Heart left ventricle (tissue), 16 donors: ENCODE measurements around the gene NDUFA8. TPM values are rescaled to one million over a fixed set of nuclear protein-coding genes. Genes with fewer than 3 reads are reported as not detected.

Experiments used
- ATAC-seq, 4 donors: fragments of 200-7000 bp; cut with Tn5 transposase; one replicate each; pipeline ENCODE4 v1.9.1; 2020 to 2022; ENCODE audit warnings: moderate library complexity in 4 of 4, mild to moderate bottlenecking in 3 of 4, moderate number of reproducible peaks in 1 of 4
- DNase-seq, 5 donors: peaks; one replicate each; pipeline ENCODE4 v3.0.0-alpha.2; 2020
- H3K27ac ChIP-seq, 12 donors: fragments of 200-600 bp; sonication (generic) in 4 of 12; one replicate each; pipeline versions ENCODE4 v1.5.0 to v1.8.0; 2016 to 2022; ENCODE audit warnings: mild to moderate bottlenecking in 2 of 12
- H3K27me3 ChIP-seq, 9 donors: fragments of 200-600 bp; sonication (generic) in 2 of 9; one replicate each; pipeline versions ENCODE4 v1.5.1 to v1.8.0; 2016 to 2022; ENCODE audit warnings: mild to moderate bottlenecking in 3 of 9
- H3K36me3 ChIP-seq, 9 donors: fragments of 200-600 bp; sonication (generic) in 2 of 9; one replicate each; pipeline versions ENCODE4 v1.5.0 to v1.8.0; 2018 to 2022; ENCODE audit warnings: mild to moderate bottlenecking in 2 of 9
- H3K4me1 ChIP-seq, 12 donors: fragments of 200-600 bp; sonication (generic) in 4 of 12; one replicate each; pipeline versions ENCODE4 v1.5.0 to v1.8.0; 2016 to 2022; ENCODE audit warnings: mild to moderate bottlenecking in 3 of 12
- H3K4me3 ChIP-seq, 12 donors: fragments of 200-600 bp; sonication (generic) in 4 of 12; one replicate each; pipeline versions ENCODE4 v1.5.0 to v1.8.0; 2017 to 2022; ENCODE audit warnings: mild to moderate bottlenecking in 9 of 12, moderate library complexity in 4 of 12
- H3K9me3 ChIP-seq, 12 donors: fragments of 200-600 bp; sonication (generic) in 4 of 12; one replicate each; pipeline versions ENCODE4 v1.5.0 to v1.8.0; 2016 to 2022; ENCODE audit warnings: mild to moderate bottlenecking in 1 of 12
- CTCF ChIP-seq, 12 donors: fragments of 200-600 bp; sonication (generic) in 4 of 12; IDR thresholded peaks; one replicate each; pipeline versions ENCODE4 v1.5.0 to v1.8.0; 2018 to 2022; ENCODE audit warnings: antibody characterized with exemption in 12 of 12, mild to moderate bottlenecking in 5 of 12
- POLR2A ChIP-seq, 2 donors: fragments of 450-650 bp; IDR thresholded peaks; one replicate each; pipeline ENCODE4 v1.6.1; 2017; ENCODE audit warnings: antibody characterized with exemption in 2 of 2, mild to moderate bottlenecking in 2 of 2, moderate library complexity in 2 of 2
- WGBS, 4 donors: extraction: QIAGEN DNeasy Blood & Tissue Kit in 2 of 4; methylation state at CpG; one replicate each; pipeline versions ENCODE4 v1.1.5 to v1.1.7; 2013 to 2018; 5-methylcytosine and 5-hydroxymethylcytosine counted together
- intact Hi-C, 10 donors: fragments of 100-400 bp; cut with DNase I; formaldehyde crosslinking; loops; one replicate each; pipeline versions ENCODE4 v1.11.1 to v1.14.2; 2022
- polyA plus RNA-seq, 2 donors: library from polyadenylated mRNA; stranded (reverse); fragments of 200-250 nt; gene quantifications; one replicate each; pipeline ENCODE4 v1.2.3, GENCODE V29; 2013
- total RNA-seq, 9 donors: library from RNA; depleted of rRNA in 2 of 9; stranded (reverse); fragments of >200 nt in 2 of 9; fragmentation: NEBNext Ultra II Directional in 3 of 9; extraction: Animal tissue kit (Norgen Biotek cat#: 25700) in 3 of 9; gene quantifications; one replicate each; pipeline versions ENCODE4 v1.1.0 to v1.2.4, GENCODE V29; 2016 to 2023
- donor health status: ischemic (EF 13 %, LVEDD 7.1; RV severe dilation, severe dysfunction).
- donor health status: healthy with polysubstance abuse.
- donor health status: DM: no; HTN: yes; CAD: no.
- donor health status: DM: no; HTN: no; CAD: no.
- donor health status: ischemic (EF 25% LVEDD 6.9; RV normal size, moderate dysfunction).
- donor health status: ischemic (EF 25% LVEDD 5.7; RV mildly dilated, moderate dysfunction).
- donor health status: healthy.
- donor health status: DM: yes; HTN: yes; CAD: no.
- donor health status: ischemic (EF 35%, LVEDD 5.7; RV mildly dilated, moderate dysfunction).
- donor health status: nonischemic (EF 11% LVEDD 7.7; RV severe dilation, severe dysfunction).
- donor health status: DM: yes; HTN: yes; CAD: no.
- donor health status: PGD.
- donor health status: ischemic (EF 29% LVEDD 5.4; RV normal size, mild dysfunction).
- donor health status: nonischemic (EF 23%, LVEDD 6.1; RV moderate dilation, normal function).

The NDUFA8 gene
- total and polyA plus RNA-seq, 11 donors, result 183 to 919 (median 261) TPM

DNA sequence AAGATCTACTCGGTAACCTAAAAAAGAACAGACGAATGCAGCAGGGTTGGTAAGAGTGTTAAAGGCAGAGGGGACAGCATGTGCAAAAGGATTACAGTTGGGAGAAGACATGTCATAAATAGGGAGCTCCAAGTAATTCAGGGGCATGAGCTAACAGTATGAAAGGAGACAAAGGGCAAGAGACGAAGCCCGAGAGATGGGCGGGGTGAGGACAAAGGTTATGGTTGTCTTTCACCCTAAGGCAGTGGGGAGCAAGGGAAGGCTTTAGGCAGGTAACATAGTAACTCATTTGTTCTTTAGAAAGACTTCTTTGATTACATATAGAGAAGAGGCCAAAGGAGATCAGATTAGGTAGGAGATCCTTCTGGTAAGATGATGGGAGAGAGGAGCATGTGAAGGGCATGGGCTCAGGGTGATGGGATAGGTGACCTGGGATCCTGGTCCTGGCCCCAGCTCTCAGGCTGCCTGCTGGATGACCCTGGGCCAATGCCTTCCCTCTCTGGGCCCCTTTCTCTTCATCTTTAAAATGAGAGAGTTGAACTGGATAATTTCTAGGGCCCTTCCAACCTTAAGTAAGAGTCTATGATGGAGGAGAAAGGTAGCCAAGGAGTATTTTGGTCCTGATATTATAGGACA, 19.6 kb upstream of the NDUFA8 start:
- ATAC-seq, result no peak

GRCh38 chr9:122176916-122177315, 17.3 kb upstream of the NDUFA8 start:
- TF ChIP-seq POLR2A (IDR thresholded peaks at IDR 0.05), result no peak
- TF ChIP-seq CTCF (IDR thresholded peaks at IDR 0.05), result no peak
- H3K36me3 ChIP-seq, result no peaks in the 10 kb centered on the region
- H3K9me3 ChIP-seq, result no peaks in the 10 kb centered on the region
- H3K27me3 ChIP-seq, result peaks cover 0 to 15% (median 0%) of the 10 kb centered on the region in 9 donors
- H3K4me3 ChIP-seq, result no peak overlapping the region
- no peaks in the 10 kb centered on the region for H3K4me1 ChIP-seq
- intact Hi-C loops, result no loop called here
- no peak overlapping the region for H3K27ac ChIP-seq
- ATAC-seq, result no peak
- 81 to 87% (median 85%) methylated on average over 2 of the region's 2 CpGs for WGBS, 4 donors
- DNase-seq, result no peak

More for the DNA sequence above, 19.6 kb upstream of the NDUFA8 start:
- Histone ChIP-seq H3K27me3 (peaks cover 0 to 17% (median 0%) of the 10 kb centered on the region in 9 donors), H3K4me1 (no peaks in the 10 kb centered on the region), H3K36me3 (no peaks in the 10 kb centered on the region), H3K27ac (no peak overlapping the region), H3K9me3 (no peaks in the 10 kb centered on the region), H3K4me3 (no peak overlapping the region)
- DNase-seq, result no peak
- intact Hi-C loops, result no loop called here
- TF ChIP-seq POLR2A (IDR thresholded peaks at IDR 0.05) (no peak), CTCF (IDR thresholded peaks at IDR 0.05) (no peak)
- WGBS, 4 donors, result 82 to 88% (median 85%) methylated on average over 5 of the region's 5 CpGs

DNA sequence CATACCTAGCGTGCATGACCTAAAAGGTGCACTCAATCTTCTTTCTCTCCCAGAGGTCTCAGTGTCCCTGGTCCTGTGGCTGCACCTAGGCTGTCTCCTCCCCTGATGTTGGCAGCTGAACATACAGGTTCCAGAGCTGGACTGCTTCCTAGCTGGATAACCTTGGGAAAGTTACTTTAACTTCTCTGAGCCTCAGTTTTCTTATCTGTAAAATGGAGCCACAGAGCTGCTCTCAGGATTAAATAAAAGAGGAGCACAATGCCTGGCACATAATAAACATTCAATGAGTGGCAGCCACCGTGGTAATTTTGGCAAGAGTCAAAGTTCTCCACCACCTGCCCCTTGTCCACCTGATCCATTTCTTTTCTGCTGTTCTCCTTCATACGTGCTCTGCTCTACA, 14.1 kb upstream of the NDUFA8 start:
- WGBS, 4 donors, result 80 to 84% (median 80%) methylated on average over 3 of the region's 3 CpGs
- intact Hi-C loops, result no loop called here
- H3K4me1 ChIP-seq, result no peaks in the 10 kb centered on the region
- H3K36me3 ChIP-seq, result no peaks in the 10 kb centered on the region
- no peak overlapping the region for H3K27ac ChIP-seq
- H3K4me3 ChIP-seq, result no peak overlapping the region
- H3K9me3 ChIP-seq, result no peaks in the 10 kb centered on the region
- H3K27me3 ChIP-seq, result peaks cover 0 to 16% (median 0%) of the 10 kb centered on the region in 9 donors
- DNase-seq (no peak), ATAC-seq (no peak)
- TF ChIP-seq CTCF (IDR thresholded peaks at IDR 0.05) (no peak), POLR2A (IDR thresholded peaks at IDR 0.05) (no peak)

DNA sequence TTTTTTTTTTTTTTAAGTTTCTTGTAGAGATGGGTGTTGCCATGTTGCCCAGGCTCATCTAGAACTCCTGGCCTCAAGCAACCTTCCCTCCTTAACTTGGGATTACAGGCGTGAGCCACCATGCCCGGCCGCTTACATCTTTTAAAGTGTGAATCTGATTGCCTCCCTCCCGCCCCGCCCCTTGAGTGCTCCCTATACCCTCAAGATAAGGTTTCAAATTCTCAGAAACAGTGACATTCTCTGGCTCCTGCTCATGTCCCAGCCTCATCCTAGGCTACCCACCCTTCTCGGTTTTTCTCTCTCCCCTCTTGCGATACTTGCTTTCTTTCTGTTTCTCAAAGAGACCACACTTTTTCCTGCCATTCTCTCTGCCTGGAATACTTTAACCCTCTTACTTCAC, 12.6 kb upstream of the NDUFA8 start:
- Histone ChIP-seq H3K4me1 (no peaks in the 10 kb centered on the region), H3K4me3 (no peak overlapping the region), H3K36me3 (no peaks in the 10 kb centered on the region), H3K9me3 (no peaks in the 10 kb centered on the region), H3K27ac (no peak overlapping the region), H3K27me3 (peaks cover 0 to 16% (median 0%) of the 10 kb centered on the region in 9 donors)
- TF ChIP-seq POLR2A (IDR thresholded peaks at IDR 0.05) (no peak), CTCF (IDR thresholded peaks at IDR 0.05) (no peak)
- intact Hi-C loops, result no loop called here
- no peak for DNase-seq
- no peak for ATAC-seq
- WGBS, 4 donors, result 79 to 84% (median 83%) methylated on average over 7 of the region's 7 CpGs
